ENCODE data around the gene TEDDM1. TPM values are rescaled to one million over a fixed set of nuclear protein-coding genes. Genes with fewer than 3 reads are reported as not detected.

Gene TEDDM1
- total RNA-seq, 2 experiments from 2014 or later, result not detected

DNA sequence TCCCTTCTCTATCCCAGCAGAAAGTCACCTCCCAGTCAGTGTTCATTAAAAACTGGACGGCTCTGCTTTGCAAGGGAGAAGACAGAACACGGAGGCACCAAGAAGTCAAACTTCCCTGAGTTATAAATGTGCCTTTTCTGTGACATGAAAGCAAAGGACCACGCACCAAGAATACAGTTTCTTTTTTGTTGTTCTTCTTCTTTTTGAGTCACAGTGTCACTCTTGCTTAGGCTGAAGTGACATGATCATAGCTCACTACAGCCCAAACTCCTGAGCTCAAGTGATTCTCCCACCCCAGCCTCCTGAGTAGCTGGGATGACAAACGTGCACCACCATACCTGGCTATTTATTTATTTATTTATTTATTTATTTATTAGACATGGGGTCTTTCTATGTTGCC is 31.6 kb downstream of the TEDDM1 start:
- intact Hi-C loops (cut with micrococcal nuclease; ENCODE audit: unreplicated experiment), result no loop called here
- no peaks in the 10 kb centered on the region for H3K79me2 ChIP-seq (ENCODE audit: insufficient read depth, low read depth, low read length)
- no peaks in the 10 kb centered on the region for H3K9me3 ChIP-seq (ENCODE audit: low read length)
- no peaks in the 10 kb centered on the region for H4K20me1 ChIP-seq (ENCODE audit: insufficient read depth, low read length)
- no peak for DNase-seq (ENCODE audit: low spot score)
- ChIA-PET CTCF (ENCODE audit: unreplicated experiment) (no interaction called here), POLR2A (no interaction called here)
- no peaks in the 10 kb centered on the region for H3K4me1 ChIP-seq (ENCODE audit: insufficient read depth, low read length, poor library complexity, severe bottlenecking)
- no peak overlapping the region for H3K27ac ChIP-seq (ENCODE audit: low read depth, low read length, poor library complexity, severe bottlenecking)
- H3K4me2 ChIP-seq (ENCODE audit: low read length), result no peak overlapping the region
- H3K4me3 ChIP-seq (ENCODE audit: low read depth, low read length, poor library complexity, severe bottlenecking), result no peak overlapping the region
- no peaks in the 10 kb centered on the region for H3K9me2 ChIP-seq (ENCODE audit: insufficient read depth, low read length)
- H2AFZ ChIP-seq (ENCODE audit: low read length), result no peak overlapping the region
- TF ChIP-seq EZH2phosphoT487 (IDR thresholded peaks at IDR 0.05; ENCODE audit: borderline replicate concordance, low read depth, low read length), result no peak
- BruUV-seq (replicated peaks), result no TSS peak
- H3K36me3 ChIP-seq (ENCODE audit: insufficient read depth, low read length), result no peaks in the 10 kb centered on the region

DNA sequence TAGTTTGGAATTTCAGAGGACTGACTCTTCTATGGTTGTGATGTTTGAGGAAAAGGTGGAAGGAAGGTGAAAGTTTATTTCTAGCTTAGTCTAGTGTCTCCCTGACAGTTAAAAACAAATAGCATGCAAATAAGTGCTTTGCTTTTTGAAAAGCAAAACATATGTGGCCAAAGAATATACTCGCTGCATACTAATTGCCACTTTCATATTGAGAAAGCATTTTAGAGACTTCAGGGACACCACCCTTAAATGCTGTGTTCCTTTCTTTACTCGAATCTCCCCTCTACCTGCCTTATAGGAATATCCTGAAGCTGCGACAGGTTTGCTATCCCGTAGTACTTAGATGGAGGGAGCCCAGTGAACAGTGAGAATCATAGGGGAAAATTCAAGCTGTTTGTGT is 32.1 kb downstream of the TEDDM1 start:
- Histone ChIP-seq H3K27ac (ENCODE audit: low read depth, low read length, poor library complexity, severe bottlenecking) (no peak overlapping the region), H3K4me1 (ENCODE audit: insufficient read depth, low read length, poor library complexity, severe bottlenecking) (no peaks in the 10 kb centered on the region), H2AFZ (ENCODE audit: low read length) (no peak overlapping the region), H3K36me3 (ENCODE audit: insufficient read depth, low read length) (no peaks in the 10 kb centered on the region), H3K9me2 (ENCODE audit: insufficient read depth, low read length) (no peaks in the 10 kb centered on the region), H3K4me3 (ENCODE audit: low read depth, low read length, poor library complexity, severe bottlenecking) (no peak overlapping the region), H3K79me2 (ENCODE audit: insufficient read depth, low read depth, low read length) (no peaks in the 10 kb centered on the region), H3K4me2 (ENCODE audit: low read length) (no peak overlapping the region), H4K20me1 (ENCODE audit: insufficient read depth, low read length) (no peaks in the 10 kb centered on the region), H3K9me3 (ENCODE audit: low read length) (no peaks in the 10 kb centered on the region)
- intact Hi-C loops (cut with micrococcal nuclease; ENCODE audit: unreplicated experiment), result no loop called here
- POLR2A ChIA-PET, result no interaction called here
- TF ChIP-seq, protein P1, sequence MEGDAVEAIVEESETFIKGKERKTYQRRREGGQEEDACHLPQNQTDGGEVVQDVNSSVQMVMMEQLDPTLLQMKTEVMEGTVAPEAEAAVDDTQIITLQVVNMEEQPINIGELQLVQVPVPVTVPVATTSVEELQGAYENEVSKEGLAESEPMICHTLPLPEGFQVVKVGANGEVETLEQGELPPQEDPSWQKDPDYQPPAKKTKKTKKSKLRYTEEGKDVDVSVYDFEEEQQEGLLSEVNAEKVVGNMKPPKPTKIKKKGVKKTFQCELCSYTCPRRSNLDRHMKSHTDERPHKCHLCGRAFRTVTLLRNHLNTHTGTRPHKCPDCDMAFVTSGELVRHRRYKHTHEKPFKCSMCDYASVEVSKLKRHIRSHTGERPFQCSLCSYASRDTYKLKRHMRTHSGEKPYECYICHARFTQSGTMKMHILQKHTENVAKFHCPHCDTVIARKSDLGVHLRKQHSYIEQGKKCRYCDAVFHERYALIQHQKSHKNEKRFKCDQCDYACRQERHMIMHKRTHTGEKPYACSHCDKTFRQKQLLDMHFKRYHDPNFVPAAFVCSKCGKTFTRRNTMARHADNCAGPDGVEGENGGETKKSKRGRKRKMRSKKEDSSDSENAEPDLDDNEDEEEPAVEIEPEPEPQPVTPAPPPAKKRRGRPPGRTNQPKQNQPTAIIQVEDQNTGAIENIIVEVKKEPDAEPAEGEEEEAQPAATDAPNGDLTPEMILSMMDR (conservative IDR thresholded peaks at IDR 0.05; ENCODE audit: low read length), result no peak
- no peak for TF ChIP-seq EZH2phosphoT487 (IDR thresholded peaks at IDR 0.05; ENCODE audit: borderline replicate concordance, low read depth, low read length)
- no peak for DNase-seq (ENCODE audit: low spot score)
- CTCF ChIA-PET (ENCODE audit: unreplicated experiment), result no interaction called here
- BruUV-seq (replicated peaks), result no TSS peak

DNA sequence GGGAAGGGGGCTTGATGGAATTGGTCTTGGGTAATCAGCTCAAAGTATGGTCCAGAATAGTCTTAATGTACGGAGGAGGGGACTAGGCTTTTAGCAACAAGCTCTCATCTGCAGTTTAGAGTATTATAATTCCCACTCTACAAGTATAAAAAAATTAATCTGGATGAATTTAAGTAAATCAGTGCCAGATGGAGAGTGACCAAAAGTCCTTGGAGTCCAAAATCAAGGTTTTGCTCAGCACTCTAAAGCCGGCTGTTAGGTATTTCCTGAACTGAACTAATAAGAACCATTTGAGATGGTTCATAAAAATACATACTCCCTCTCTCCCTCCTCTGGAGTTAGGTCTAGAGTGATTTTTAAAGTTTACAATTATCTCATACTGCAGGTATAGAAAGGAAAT is 32.5 kb downstream of the TEDDM1 start:
- no peaks in the 10 kb centered on the region for H3K79me2 ChIP-seq (ENCODE audit: insufficient read depth, low read depth, low read length)
- H3K4me3 ChIP-seq (ENCODE audit: low read depth, low read length, poor library complexity, severe bottlenecking), result no peak overlapping the region
- H2AFZ ChIP-seq (ENCODE audit: low read length), result no peak overlapping the region
- H3K27ac ChIP-seq (ENCODE audit: low read depth, low read length, poor library complexity, severe bottlenecking), result no peak overlapping the region
- no peaks in the 10 kb centered on the region for H3K9me3 ChIP-seq (ENCODE audit: low read length)
- H4K20me1 ChIP-seq (ENCODE audit: insufficient read depth, low read length), result no peaks in the 10 kb centered on the region
- no peaks in the 10 kb centered on the region for H3K36me3 ChIP-seq (ENCODE audit: insufficient read depth, low read length)
- ChIA-PET POLR2A (no interaction called here), CTCF (ENCODE audit: unreplicated experiment) (no interaction called here)
- DNase-seq (ENCODE audit: low spot score), result no peak
- TF ChIP-seq, protein P1 (conservative IDR thresholded peaks at IDR 0.05; ENCODE audit: low read length), result no peak
- no peak for TF ChIP-seq EZH2phosphoT487 (IDR thresholded peaks at IDR 0.05; ENCODE audit: borderline replicate concordance, low read depth, low read length)
- no TSS peak for BruUV-seq (replicated peaks)
- no peaks in the 10 kb centered on the region for H3K4me1 ChIP-seq (ENCODE audit: insufficient read depth, low read length, poor library complexity, severe bottlenecking)
- no peak overlapping the region for H3K4me2 ChIP-seq (ENCODE audit: low read length)
- intact Hi-C loops (cut with micrococcal nuclease; ENCODE audit: unreplicated experiment), result no loop called here
- no peaks in the 10 kb centered on the region for H3K9me2 ChIP-seq (ENCODE audit: insufficient read depth, low read length)
